OCI-LY3 (cell line): ENCODE measurements around the gene CAMK2A.

ENCODE experiments used
- H2AFZ ChIP-seq: fragments of 200-600, 300-600 bp; shearing (Covaris generic); 2 replicates; pipeline ENCODE4 v1.6.0; 2014; ENCODE audit warnings: antibody characterized with exemption, low read depth, low read length
- H3K27ac ChIP-seq: fragments of 200-600, 300-600 bp; sonication (generic); 2 replicates; pipeline ENCODE4 v1.5.1; 2014; ENCODE audit warnings: mild to moderate bottlenecking, low read length, moderate library complexity, mixed read lengths
- H3K27me3 ChIP-seq: fragments of 200-600, 300-600 bp; sonication (generic); 2 replicates; pipeline ENCODE4 v1.6.1; 2014; ENCODE audit warnings: low read depth, low read length, mixed read lengths
- H3K36me3 ChIP-seq: fragments of 200-600, 300-600 bp; sonication (generic); replicated peaks from 2 replicates; pipeline ENCODE3; 2014; ENCODE audit warnings: low read depth, low read length, mixed read lengths
- H3K4me1 ChIP-seq: fragments of 300-600, 200-600 bp; sonication (generic); 2 replicates; pipeline ENCODE4 v1.6.1; 2014; ENCODE audit warnings: low read length, mixed read lengths
- H3K4me2 ChIP-seq: fragments of 200-600, 300-600 bp; sonication (generic); 2 replicates; pipeline ENCODE4 v1.6.1; 2014; ENCODE audit warnings: low read length, mixed read lengths
- H3K4me3 ChIP-seq: fragments of 300-600, 200-600 bp; sonication (generic); 2 replicates; pipeline ENCODE4 v1.5.1; 2014; ENCODE audit warnings: antibody characterized with exemption, mild to moderate bottlenecking, low read length, moderate library complexity
- H3K79me2 ChIP-seq: fragments of 300-600, 200-600 bp; shearing (Covaris generic); 2 replicates; pipeline ENCODE4 v1.6.1; 2014; ENCODE audit warnings: mild to moderate bottlenecking, low read length, mixed read lengths
- H3K9ac ChIP-seq: fragments of 300-600, 200-600 bp; shearing (Covaris generic); 2 replicates; pipeline ENCODE4 v1.6.0; 2014; ENCODE audit warnings: mild to moderate bottlenecking, low read length, moderate library complexity
- H3K9me3 ChIP-seq: fragments of 200-600, 300-600 bp; shearing (Covaris generic); 2 replicates; pipeline ENCODE4 v1.6.1; 2014; ENCODE audit warnings: low read length, mixed read lengths; ENCODE audit not compliant: insufficient read depth
- H4K20me1 ChIP-seq: fragments of 200-600, 300-600 bp; sonication (generic); 2 replicates; pipeline ENCODE4 v1.6.1; 2016; ENCODE audit warnings: low read length, mixed read lengths; ENCODE audit not compliant: insufficient read depth
- EZH2phosphoT487 ChIP-seq: fragments of 200-600 bp; shearing (Covaris generic); IDR thresholded peaks from 2 replicates; pipeline ENCODE4 v1.6.1; 2018; ENCODE audit warnings: antibody characterized with exemption, mixed run types, low read depth
- TF ChIP-seq, protein P1 (sequence below): fragments of 200-600, 300-600 bp; sonication (generic); IDR thresholded peaks from 2 replicates; pipeline ENCODE4 v1.5.1; 2014; ENCODE audit warnings: antibody characterized with exemption, low read length, low read depth

Gene CAMK2A

DNA sequence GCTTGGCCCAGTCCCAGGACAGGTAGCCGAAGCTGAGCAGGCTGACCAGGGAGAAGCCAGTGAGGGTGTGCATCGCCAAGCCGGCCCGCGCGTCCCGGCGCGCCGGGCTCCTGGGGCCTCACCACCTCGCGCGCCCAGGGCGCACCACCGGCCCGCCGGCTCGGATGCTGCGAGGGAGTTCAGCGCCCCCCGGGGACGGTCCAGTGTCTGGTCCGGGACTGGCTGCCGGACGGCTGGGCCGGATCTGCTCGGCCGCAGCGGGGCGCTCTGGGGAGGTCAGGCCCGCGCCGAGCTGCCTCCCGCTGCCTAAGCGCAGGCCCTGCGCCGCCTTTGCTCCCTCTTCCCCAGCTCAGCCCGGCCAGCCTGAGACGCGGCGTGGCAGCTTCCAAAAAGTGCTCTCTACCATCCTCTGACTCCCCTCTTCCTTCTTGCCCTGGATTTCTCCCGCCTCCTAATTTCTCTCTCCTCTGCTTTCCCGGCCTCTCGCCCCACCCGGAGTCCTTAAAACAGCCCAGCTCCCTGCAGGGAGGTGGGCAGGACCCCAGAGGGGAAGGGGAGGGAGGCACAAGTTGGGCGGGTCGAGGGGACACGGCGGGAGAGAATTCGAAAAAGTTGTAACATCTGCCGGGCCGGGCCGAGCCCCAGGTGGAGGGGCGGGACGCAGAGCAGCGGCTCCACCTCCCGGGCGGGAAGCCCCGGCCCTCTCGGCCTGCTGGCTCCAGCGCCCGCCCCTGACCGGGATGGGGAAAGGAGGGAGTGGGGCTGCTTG is 12.9 kb upstream of the CAMK2A start, which contains the start of gene ARSI:
Gene ARSI (minus strand): TSS at position 605 of the 769 bp plus-strand sequence. CDS start 532 bp downstream, at position 73.
- Histone ChIP-seq H2AFZ (no peak within 1 kb of the TSS), H3K4me2 (no peak within 1 kb of the TSS), H3K4me1 (no peaks in the 10 kb centered on the region), H3K79me2 (no peaks in the 10 kb centered on the region), H3K4me3 (no peak within 1 kb of the TSS), H4K20me1 (no peaks in the 10 kb centered on the region), H3K27me3 (no peaks in the 10 kb centered on the region), H3K9me3 (no peaks in the 10 kb centered on the region), H3K9ac (no peak within 1 kb of the TSS), H3K36me3 (no peaks in the 10 kb centered on the region), H3K27ac (no peak within 1 kb of the TSS)
- TF ChIP-seq, protein P1, sequence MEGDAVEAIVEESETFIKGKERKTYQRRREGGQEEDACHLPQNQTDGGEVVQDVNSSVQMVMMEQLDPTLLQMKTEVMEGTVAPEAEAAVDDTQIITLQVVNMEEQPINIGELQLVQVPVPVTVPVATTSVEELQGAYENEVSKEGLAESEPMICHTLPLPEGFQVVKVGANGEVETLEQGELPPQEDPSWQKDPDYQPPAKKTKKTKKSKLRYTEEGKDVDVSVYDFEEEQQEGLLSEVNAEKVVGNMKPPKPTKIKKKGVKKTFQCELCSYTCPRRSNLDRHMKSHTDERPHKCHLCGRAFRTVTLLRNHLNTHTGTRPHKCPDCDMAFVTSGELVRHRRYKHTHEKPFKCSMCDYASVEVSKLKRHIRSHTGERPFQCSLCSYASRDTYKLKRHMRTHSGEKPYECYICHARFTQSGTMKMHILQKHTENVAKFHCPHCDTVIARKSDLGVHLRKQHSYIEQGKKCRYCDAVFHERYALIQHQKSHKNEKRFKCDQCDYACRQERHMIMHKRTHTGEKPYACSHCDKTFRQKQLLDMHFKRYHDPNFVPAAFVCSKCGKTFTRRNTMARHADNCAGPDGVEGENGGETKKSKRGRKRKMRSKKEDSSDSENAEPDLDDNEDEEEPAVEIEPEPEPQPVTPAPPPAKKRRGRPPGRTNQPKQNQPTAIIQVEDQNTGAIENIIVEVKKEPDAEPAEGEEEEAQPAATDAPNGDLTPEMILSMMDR: no peak
- TF ChIP-seq EZH2phosphoT487: no peak

DNA sequence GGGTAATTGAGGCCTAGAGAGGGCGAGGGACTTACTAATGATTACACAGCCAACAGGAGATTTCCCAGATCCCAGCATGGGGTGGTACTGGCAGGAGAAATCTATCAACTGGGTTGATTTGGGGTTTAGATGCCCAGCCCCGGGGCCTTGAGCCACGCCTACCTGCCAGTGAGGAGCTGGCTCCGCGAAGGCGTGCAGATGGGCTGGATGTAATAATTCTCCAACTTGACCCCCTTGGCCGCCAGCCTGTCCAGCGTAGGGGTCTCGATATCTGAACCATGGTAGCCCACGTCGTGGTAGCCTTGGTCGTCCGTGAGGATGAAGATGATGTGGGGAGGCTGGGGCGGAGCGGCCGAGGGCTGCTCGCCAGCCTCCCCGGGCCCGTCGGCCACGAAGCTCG is 12.3 kb upstream of the CAMK2A start:
- TF ChIP-seq, protein P1: no peak
- no peak overlapping the region for H3K9ac ChIP-seq
- no peaks in the 10 kb centered on the region for H3K9me3 ChIP-seq
- no peak overlapping the region for H2AFZ ChIP-seq
- no peaks in the 10 kb centered on the region for H3K4me1 ChIP-seq
- no peaks in the 10 kb centered on the region for H3K79me2 ChIP-seq
- H3K27me3 ChIP-seq: no peaks in the 10 kb centered on the region
- H3K4me3 ChIP-seq: no peak overlapping the region
- no peak overlapping the region for H3K4me2 ChIP-seq
- H3K36me3 ChIP-seq: no peaks in the 10 kb centered on the region
- no peak overlapping the region for H3K27ac ChIP-seq
- no peaks in the 10 kb centered on the region for H4K20me1 ChIP-seq

DNA sequence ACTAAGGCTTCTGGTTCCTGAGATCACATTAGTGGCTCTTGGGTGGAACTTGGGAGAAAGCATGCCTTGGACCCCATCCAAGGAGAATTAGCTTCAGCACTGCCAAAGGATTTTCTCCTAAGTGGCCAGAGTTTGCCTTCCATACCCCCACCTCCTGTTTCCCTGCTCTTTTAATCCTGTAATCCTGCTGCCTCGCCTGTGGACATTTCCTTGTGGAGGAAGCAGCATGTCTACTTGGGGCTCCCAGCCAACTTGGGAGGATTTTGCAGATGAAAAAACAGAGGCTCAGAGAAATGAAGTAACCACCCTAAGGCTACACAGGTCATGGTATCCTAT is 11.6 kb upstream of the CAMK2A start:
- Histone ChIP-seq H3K9me3 (no peaks in the 10 kb centered on the region), H3K79me2 (no peaks in the 10 kb centered on the region), H3K27me3 (no peaks in the 10 kb centered on the region), H3K4me2 (no peak overlapping the region), H3K4me3 (no peak overlapping the region), H2AFZ (no peak overlapping the region), H3K27ac (no peak overlapping the region), H3K4me1 (no peaks in the 10 kb centered on the region), H4K20me1 (no peaks in the 10 kb centered on the region), H3K9ac (no peak overlapping the region), H3K36me3 (no peaks in the 10 kb centered on the region)
- TF ChIP-seq EZH2phosphoT487: no peak
- TF ChIP-seq, protein P1: no peak

DNA sequence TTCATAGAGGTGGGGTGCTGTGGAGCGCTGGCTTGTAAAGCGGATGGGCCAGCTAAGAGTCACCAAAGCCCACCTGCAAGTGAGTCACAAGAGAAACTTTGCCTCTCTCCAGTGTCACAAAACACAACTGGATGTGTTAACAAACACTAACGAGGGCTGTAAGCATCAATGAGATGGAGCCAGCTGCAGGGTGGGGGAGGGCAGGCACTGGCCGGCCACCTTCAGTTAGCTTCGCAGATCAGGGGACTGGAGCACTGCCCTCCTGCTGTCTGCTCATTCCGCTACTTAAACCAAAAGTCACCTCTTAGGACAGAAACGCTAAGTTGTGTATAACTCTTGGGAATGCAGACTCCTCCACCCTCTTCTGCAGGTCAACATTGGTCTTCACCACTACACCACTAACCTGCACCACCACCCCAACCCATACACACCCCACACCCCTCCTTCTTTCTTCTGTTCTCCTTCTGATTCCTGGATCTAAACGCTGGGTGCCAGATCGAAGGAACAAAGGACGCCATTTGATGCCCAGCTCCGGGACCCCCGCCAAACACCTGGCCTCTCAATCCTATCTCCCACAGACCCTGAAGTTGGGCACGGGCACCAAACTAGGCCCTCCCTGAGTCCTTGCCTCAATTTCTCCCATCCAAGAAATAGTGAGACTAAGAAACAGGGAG is 11.1 kb upstream of the CAMK2A start:
- Histone ChIP-seq H3K4me1 (no peaks in the 10 kb centered on the region), H3K4me3 (no peak overlapping the region), H3K36me3 (no peaks in the 10 kb centered on the region), H3K9ac (no peak overlapping the region), H3K27ac (no peak overlapping the region), H3K9me3 (no peaks in the 10 kb centered on the region), H3K79me2 (no peaks in the 10 kb centered on the region), H3K4me2 (no peak overlapping the region), H2AFZ (no peak overlapping the region), H4K20me1 (no peaks in the 10 kb centered on the region), H3K27me3 (no peaks in the 10 kb centered on the region)
- TF ChIP-seq, protein P1: no peak
- no peak for TF ChIP-seq EZH2phosphoT487
